ENCODE data around the gene SRSF2. TPM values are rescaled to one million over a fixed set of nuclear protein-coding genes. Genes with fewer than 3 reads are reported as not detected.
A peak's percentile ranks its signal among the peaks of the same experiment; 100 is the strongest.
"Not testable (repeated sequence)": the region's sequence is repeated elsewhere in the genome, so short reads cannot be mapped to it uniquely, and the experiment has no call there.

SRSF2 gene
- total and polyA plus RNA-seq, 2 donors, result 225 to 245 TPM

DNA sequence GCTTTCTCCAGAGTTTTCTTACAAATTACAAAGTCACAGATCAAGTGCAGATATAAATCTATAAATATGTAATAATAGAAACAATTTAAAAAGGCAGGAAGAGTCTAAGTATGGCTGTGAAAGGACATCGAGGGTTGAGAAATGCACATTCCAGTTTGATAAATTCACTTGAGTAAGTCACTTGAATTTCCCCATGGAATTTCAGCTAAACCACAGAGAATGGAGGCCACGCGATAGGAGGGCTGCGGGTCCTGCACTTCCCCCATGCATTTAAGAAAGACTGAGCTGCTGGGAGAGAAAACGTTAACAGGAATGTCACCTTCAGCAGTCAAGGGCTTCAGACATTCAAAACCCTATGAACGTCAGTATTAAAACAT is 20.3 kb downstream of the SRSF2 start:
- no peaks in the 10 kb centered on the region for H3K27me3 ChIP-seq (ENCODE audit: control insufficient read depth in 2 of 2, insufficient read depth in 1 of 2, low read length in 1 of 2)
- no peaks in the 10 kb centered on the region for H3K9me3 ChIP-seq (ENCODE audit: control insufficient read depth in 2 of 2, insufficient read depth in 1 of 2, low read length in 1 of 2)
- peaks cover 21 to 30% of the 10 kb centered on the region in 2 donors for H3K4me1 ChIP-seq (ENCODE audit: control insufficient read depth in 2 of 2, insufficient read depth in 2 of 2, low read length in 2 of 2)
- no peak overlapping the region for H3K4me3 ChIP-seq (ENCODE audit: low read length in 2 of 2)
- peaks cover 62 to 75% of the 10 kb centered on the region in 2 donors for H3K36me3 ChIP-seq (ENCODE audit: control insufficient read depth in 2 of 2, insufficient read depth in 2 of 2, low read length in 1 of 2)
- 98% methylated on average over 6 of the region's 6 CpGs for WGBS
- no peak for DNase-seq (ENCODE audit: low read depth in 6 of 9, low spot score in 9 of 9)
- no peak overlapping the region for H3K27ac ChIP-seq (ENCODE audit: low read depth in 1 of 2, low read length in 1 of 2)

DNA sequence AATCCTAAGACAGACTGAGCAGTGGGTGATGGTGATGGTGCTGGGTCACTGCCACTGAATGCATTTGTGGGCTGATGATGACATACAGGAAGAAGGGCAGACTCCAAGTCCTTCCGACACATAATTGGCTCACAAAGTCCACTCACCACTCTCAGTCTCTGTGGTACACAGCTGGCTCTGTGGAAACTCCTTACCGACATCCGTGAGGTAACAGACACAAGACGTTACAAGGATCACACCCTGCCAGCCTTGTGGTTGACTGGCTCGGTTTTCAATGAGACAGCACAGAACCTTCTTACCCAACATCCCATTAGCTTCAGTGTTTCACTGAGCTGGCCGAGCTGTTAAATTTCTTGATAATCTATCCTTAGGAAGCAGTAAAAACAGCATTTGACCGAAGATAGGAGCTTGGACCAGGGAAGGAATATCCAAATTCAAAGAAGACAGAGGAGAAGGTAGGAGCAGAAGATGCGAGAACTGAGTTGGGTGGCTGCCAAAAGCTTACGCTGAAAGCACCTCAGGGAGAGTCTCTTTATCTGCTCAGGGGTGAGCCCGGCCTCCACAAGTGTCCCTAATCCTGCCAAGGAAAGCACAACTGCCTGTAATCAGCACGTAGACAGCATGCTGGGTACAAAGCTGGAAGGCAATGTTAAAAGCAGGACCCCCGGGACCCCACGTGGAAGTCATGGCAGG is 20.8 kb downstream of the SRSF2 start:
- H3K9me3 ChIP-seq (ENCODE audit: control insufficient read depth in 2 of 2, insufficient read depth in 1 of 2, low read length in 1 of 2), result no peaks in the 10 kb centered on the region
- H3K4me3 ChIP-seq (ENCODE audit: low read length in 2 of 2), result no peak overlapping the region
- DNase-seq (ENCODE audit: low read depth in 6 of 9, low spot score in 9 of 9), result peak in 1 of 9 donors; percentile 34
- peaks cover 56 to 70% of the 10 kb centered on the region in 2 donors for H3K36me3 ChIP-seq (ENCODE audit: control insufficient read depth in 2 of 2, insufficient read depth in 2 of 2, low read length in 1 of 2)
- H3K27ac ChIP-seq (ENCODE audit: low read depth in 1 of 2, low read length in 1 of 2), result no peak overlapping the region
- WGBS, result 79% methylated on average over 13 of the region's 13 CpGs
- peaks cover 0 to 2% of the 10 kb centered on the region in 2 donors for H3K27me3 ChIP-seq (ENCODE audit: control insufficient read depth in 2 of 2, insufficient read depth in 1 of 2, low read length in 1 of 2)
- H3K4me1 ChIP-seq (ENCODE audit: control insufficient read depth in 2 of 2, insufficient read depth in 2 of 2, low read length in 2 of 2), result peaks cover 24 to 32% of the 10 kb centered on the region in 2 donors

DNA sequence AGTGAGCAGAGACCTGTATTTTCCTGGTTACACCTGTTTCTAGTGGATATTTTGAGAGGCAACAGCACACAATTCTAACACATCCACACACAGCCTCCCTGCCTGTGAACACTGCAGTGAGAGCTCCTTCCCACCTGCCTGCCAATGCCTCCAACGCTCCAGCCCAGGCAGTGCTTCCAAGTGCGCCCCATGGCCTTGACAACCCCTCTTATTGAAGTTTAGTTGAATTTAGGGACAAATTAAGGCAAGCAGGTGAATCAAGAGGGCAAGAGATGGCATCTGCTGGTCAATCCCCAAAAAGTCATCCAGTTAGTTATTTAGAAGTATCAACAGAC is 21.7 kb downstream of the SRSF2 start:
- no peak overlapping the region for H3K4me3 ChIP-seq (ENCODE audit: low read length in 2 of 2)
- WGBS, result 93% methylated on average over 2 of the region's 2 CpGs
- no peak for DNase-seq (ENCODE audit: low read depth in 6 of 9, low spot score in 9 of 9)
- H3K9me3 ChIP-seq (ENCODE audit: control insufficient read depth in 2 of 2, insufficient read depth in 1 of 2, low read length in 1 of 2), result no peaks in the 10 kb centered on the region
- peaks cover 0 to 6% of the 10 kb centered on the region in 2 donors for H3K27me3 ChIP-seq (ENCODE audit: control insufficient read depth in 2 of 2, insufficient read depth in 1 of 2, low read length in 1 of 2)
- peaks cover 48 to 62% of the 10 kb centered on the region in 2 donors for H3K36me3 ChIP-seq (ENCODE audit: control insufficient read depth in 2 of 2, insufficient read depth in 2 of 2, low read length in 1 of 2)
- H3K27ac ChIP-seq (ENCODE audit: low read depth in 1 of 2, low read length in 1 of 2), result peak overlapping the region; percentile 38 to 64
- H3K4me1 ChIP-seq (ENCODE audit: control insufficient read depth in 2 of 2, insufficient read depth in 2 of 2, low read length in 2 of 2), result peaks cover 28 to 36% of the 10 kb centered on the region in 2 donors

DNA sequence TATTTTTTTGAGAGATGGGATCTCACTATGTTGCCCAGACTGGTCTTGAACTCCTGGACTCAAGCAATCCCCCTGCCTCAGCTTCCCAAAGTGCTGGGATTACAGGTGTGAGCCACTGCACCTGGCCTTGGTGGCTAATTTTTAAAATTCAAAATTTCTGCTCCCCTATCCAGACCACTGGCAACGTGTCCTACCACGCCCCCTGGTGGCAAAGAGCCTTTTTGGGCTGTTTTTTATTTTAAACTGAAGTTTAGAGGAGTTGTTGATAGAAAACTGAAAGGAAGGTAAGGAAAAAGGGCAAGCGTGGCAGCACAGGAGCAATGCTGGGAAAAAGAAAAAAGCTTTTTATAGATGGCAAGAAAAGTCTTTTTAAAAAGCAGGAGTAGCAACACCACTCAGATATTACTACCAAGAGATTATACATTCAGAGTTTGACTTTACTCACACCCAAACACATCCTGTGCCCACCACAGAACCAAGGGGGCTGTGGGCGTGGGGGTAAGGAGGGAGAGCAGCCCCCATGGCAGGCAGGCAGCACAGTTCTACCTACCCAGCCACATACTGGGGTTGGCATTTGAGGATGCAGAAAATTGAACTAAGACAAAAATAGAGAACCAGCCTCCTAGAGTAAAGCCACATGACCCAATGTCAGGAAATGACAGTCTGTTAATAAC is 22.2 kb downstream of the SRSF2 start:
- peak in 3 of 9 donors; percentile 60 to 82 (median 75) for DNase-seq (ENCODE audit: low read depth in 6 of 9, low spot score in 9 of 9)
- 13% methylated on average over 4 of the region's 4 CpGs for WGBS
- Histone ChIP-seq H3K4me1 (ENCODE audit: control insufficient read depth in 2 of 2, insufficient read depth in 2 of 2, low read length in 2 of 2) (peaks cover 28 to 40% of the 10 kb centered on the region in 2 donors), H3K27ac (ENCODE audit: low read depth in 1 of 2, low read length in 1 of 2) (peak overlapping the region; percentile 38 to 64), H3K4me3 (ENCODE audit: low read length in 2 of 2) (no peak overlapping the region), H3K27me3 (ENCODE audit: control insufficient read depth in 2 of 2, insufficient read depth in 1 of 2, low read length in 1 of 2) (peaks cover 0 to 10% of the 10 kb centered on the region in 2 donors), H3K36me3 (ENCODE audit: control insufficient read depth in 2 of 2, insufficient read depth in 2 of 2, low read length in 1 of 2) (peaks cover 43 to 57% of the 10 kb centered on the region in 2 donors), H3K9me3 (ENCODE audit: control insufficient read depth in 2 of 2, insufficient read depth in 1 of 2, low read length in 1 of 2) (no peaks in the 10 kb centered on the region)

DNA sequence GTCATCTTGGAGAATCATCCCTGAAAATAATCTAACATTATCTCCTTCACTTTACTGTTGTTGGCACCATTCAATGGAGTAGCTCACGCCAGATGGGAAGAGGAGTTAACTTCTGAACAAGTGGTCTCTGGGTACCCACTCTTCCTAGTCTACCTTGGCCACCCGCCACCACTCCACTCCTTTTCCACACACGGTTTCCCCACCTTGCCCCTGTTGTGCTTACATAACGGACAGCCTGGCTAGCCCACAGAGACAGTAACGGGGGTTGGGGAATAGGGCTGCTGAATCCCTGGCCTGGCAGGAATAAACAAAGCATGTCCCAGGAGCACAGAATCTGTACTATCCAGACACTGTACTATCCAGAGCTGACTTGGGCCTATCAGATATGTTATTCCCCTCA is 22.8 kb downstream of the SRSF2 start:
- WGBS, result 93% methylated on average over 5 of the region's 5 CpGs
- H3K27me3 ChIP-seq (ENCODE audit: control insufficient read depth in 2 of 2, insufficient read depth in 1 of 2, low read length in 1 of 2), result peaks cover 0 to 16% of the 10 kb centered on the region in 2 donors
- peaks cover 28 to 46% of the 10 kb centered on the region in 2 donors for H3K4me1 ChIP-seq (ENCODE audit: control insufficient read depth in 2 of 2, insufficient read depth in 2 of 2, low read length in 2 of 2)
- no peaks in the 10 kb centered on the region for H3K9me3 ChIP-seq (ENCODE audit: control insufficient read depth in 2 of 2, insufficient read depth in 1 of 2, low read length in 1 of 2)
- peak overlapping the region in 1 of 2 donors; percentile 25 for H3K27ac ChIP-seq (ENCODE audit: low read depth in 1 of 2, low read length in 1 of 2)
- H3K4me3 ChIP-seq (ENCODE audit: low read length in 2 of 2), result no peak overlapping the region
- H3K36me3 ChIP-seq (ENCODE audit: control insufficient read depth in 2 of 2, insufficient read depth in 2 of 2, low read length in 1 of 2), result peaks cover 37 to 51% of the 10 kb centered on the region in 2 donors
- DNase-seq (ENCODE audit: low read depth in 6 of 9, low spot score in 9 of 9), result no peak

DNA sequence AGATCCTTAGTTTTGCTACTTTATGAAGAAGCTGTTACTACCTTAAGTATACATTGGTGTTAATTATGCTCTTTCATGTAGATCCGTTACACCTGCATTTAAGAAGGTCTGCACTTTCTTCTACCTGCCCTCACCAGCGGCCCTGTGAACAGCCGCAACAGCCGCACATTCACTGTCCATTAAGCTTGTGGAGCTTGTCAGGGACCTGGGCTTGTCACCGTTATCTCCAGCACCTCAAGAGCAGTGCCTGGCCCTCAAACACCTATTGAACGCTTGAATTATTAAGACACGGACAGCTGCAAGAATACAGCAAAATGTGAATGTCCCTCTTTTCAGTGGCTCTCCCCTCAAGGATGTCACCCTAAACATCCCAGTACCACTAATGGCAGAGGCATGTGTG is 23.4 kb downstream of the SRSF2 start:
- Histone ChIP-seq H3K9me3 (ENCODE audit: control insufficient read depth in 2 of 2, insufficient read depth in 1 of 2, low read length in 1 of 2) (no peaks in the 10 kb centered on the region), H3K4me1 (ENCODE audit: control insufficient read depth in 2 of 2, insufficient read depth in 2 of 2, low read length in 2 of 2) (peaks cover 28 to 52% of the 10 kb centered on the region in 2 donors), H3K36me3 (ENCODE audit: control insufficient read depth in 2 of 2, insufficient read depth in 2 of 2, low read length in 1 of 2) (peaks cover 31 to 45% of the 10 kb centered on the region in 2 donors), H3K4me3 (ENCODE audit: low read length in 2 of 2) (no peak overlapping the region), H3K27me3 (ENCODE audit: control insufficient read depth in 2 of 2, insufficient read depth in 1 of 2, low read length in 1 of 2) (peaks cover 0 to 20% of the 10 kb centered on the region in 2 donors), H3K27ac (ENCODE audit: low read depth in 1 of 2, low read length in 1 of 2) (no peak overlapping the region)
- no peak for DNase-seq (ENCODE audit: low read depth in 6 of 9, low spot score in 9 of 9)
- WGBS, result 96% methylated on average over 7 of the region's 7 CpGs

DNA sequence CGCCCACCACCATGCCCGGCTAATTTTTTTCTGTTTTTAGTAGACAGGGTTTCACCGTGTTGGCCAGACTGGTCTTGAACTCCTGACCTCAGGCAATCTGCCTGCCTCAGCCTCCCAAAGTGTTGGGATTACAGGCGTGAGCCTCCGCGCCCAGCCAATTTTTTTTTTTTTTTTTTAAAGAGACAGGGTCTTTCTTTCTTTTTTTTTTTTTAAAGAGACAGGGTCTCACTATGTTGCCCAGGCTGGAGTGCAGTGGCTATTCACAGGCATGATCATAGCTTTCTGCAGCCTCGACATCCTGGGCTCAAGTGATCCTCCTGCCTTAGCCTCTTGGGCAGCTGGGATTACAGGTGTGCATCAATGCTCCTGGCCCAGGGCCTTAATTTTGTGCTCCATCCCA is 24.8 kb downstream of the SRSF2 start:
- H3K9me3 ChIP-seq (ENCODE audit: control insufficient read depth in 2 of 2, insufficient read depth in 1 of 2, low read length in 1 of 2); H3K4me3 ChIP-seq (ENCODE audit: low read length in 2 of 2); DNase-seq (ENCODE audit: low read depth in 6 of 9, low spot score in 9 of 9); H3K27ac ChIP-seq (ENCODE audit: low read depth in 1 of 2, low read length in 1 of 2): not testable (repeated sequence)
- Histone ChIP-seq H3K4me1 (ENCODE audit: control insufficient read depth in 2 of 2, insufficient read depth in 2 of 2, low read length in 2 of 2) (peaks cover 28 to 53% of the 10 kb centered on the region in 2 donors), H3K27me3 (ENCODE audit: control insufficient read depth in 2 of 2, insufficient read depth in 1 of 2, low read length in 1 of 2) (peaks cover 0 to 22% of the 10 kb centered on the region in 2 donors), H3K36me3 (ENCODE audit: control insufficient read depth in 2 of 2, insufficient read depth in 2 of 2, low read length in 1 of 2) (peaks cover 21 to 31% of the 10 kb centered on the region in 2 donors)
- WGBS, result 96% methylated on average over 7 of the region's 7 CpGs

DNA sequence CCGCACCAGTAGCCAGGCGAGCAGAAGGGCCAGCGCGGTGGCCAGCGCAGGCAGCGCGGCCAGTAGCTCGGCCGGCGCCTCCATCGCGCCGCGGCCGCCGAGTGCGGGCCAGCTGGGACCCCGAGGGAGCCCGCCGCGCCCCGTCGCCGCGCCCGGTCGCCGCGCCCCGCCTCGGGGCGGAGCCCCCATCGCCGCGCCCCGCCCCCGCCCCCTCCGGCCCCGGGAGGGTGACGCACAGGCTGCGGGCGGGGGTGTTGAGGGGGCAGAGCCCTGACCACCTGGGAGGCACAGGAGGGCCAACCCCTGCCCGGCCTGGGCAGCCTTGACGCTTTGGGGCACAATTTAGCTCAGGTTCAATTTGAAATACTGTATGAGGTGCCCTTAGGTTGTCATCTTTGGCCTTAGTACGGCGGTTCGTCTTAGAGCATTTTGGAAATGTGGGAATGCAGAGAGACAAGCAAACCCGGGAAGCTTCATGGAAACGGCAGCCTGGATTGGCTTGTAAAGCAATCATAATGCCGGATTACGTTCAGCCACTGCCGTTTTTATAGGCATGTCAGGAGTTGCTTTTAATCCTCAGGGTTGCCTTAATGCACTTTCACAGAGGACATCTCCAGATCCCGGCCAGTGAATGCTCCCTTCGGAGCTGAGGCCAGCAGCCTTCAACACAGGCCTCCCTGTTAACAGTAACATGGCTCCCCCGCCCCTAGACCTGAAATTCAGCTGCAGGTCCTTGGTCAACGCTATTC is 26.1 kb downstream of the SRSF2 start, which contains the start of gene MXRA7:
MXRA7 (minus strand) TSS at position 103 of the 749 bp plus-strand sequence; CDS start at position 84, 19 bp downstream.
- WGBS, result 17% methylated on average over 39 of the region's 56 CpGs
- peaks cover 25 to 53% of the 10 kb centered on the region in 2 donors for H3K4me1 ChIP-seq (ENCODE audit: control insufficient read depth in 2 of 2, insufficient read depth in 2 of 2, low read length in 2 of 2)

More for the DNA sequence above, 26.1 kb downstream of the SRSF2 start, which contains the start of gene MXRA7:
- peak within 1 kb of the TSS; percentile 35 to 47 for H3K4me3 ChIP-seq (ENCODE audit: low read length in 2 of 2)
- H3K36me3 ChIP-seq (ENCODE audit: control insufficient read depth in 2 of 2, insufficient read depth in 2 of 2, low read length in 1 of 2), result peaks cover 14 to 18% of the 10 kb centered on the region in 2 donors
- H3K27me3 ChIP-seq (ENCODE audit: control insufficient read depth in 2 of 2, insufficient read depth in 1 of 2, low read length in 1 of 2), result peaks cover 0 to 22% of the 10 kb centered on the region in 2 donors
- no peaks in the 10 kb centered on the region for H3K9me3 ChIP-seq (ENCODE audit: control insufficient read depth in 2 of 2, insufficient read depth in 1 of 2, low read length in 1 of 2)
- peak within 1 kb of the TSS in 1 of 2 donors; percentile 76 for H3K27ac ChIP-seq (ENCODE audit: low read depth in 1 of 2, low read length in 1 of 2)
- DNase-seq (ENCODE audit: low read depth in 6 of 9, low spot score in 9 of 9), result peak in 3 of 9 donors; percentile 26 to 54 (median 44)

Data from thymus (tissue), 11 donors.